Skeletal muscle satellite cell (primary cell): ENCODE results near the gene CPXM1. TPM values are rescaled to one million over a fixed set of nuclear protein-coding genes. Genes with fewer than 3 reads are reported as not detected.
A peak's percentile ranks its signal among the peaks of the same experiment; 100 is the strongest.

Experiments used
- H3K27me3 ChIP-seq: 2 replicates; pipeline ENCODE4 v1.7.0; 2013; ENCODE audit warnings: low read length; ENCODE audit not compliant: control insufficient read depth, insufficient read depth
- H3K36me3 ChIP-seq: 2 replicates; pipeline ENCODE4 v1.7.0; 2013; ENCODE audit warnings: mild to moderate bottlenecking, control low read depth, low read length; ENCODE audit not compliant: insufficient read depth
- H3K4me1 ChIP-seq: 2 replicates; pipeline ENCODE4 v1.7.0; 2013; ENCODE audit warnings: low read length; ENCODE audit not compliant: control insufficient read depth, insufficient read depth
- H3K4me2 ChIP-seq: 2 replicates; pipeline ENCODE4 v1.7.0; 2013; ENCODE audit warnings: mild to moderate bottlenecking, low read length
- H3K4me3 ChIP-seq: 2 replicates; pipeline ENCODE4 v1.7.0; 2013; ENCODE audit warnings: low read length
- H3K9ac ChIP-seq: 2 replicates; pipeline ENCODE4 v1.7.0; 2013; ENCODE audit warnings: mild to moderate bottlenecking, low read depth, low read length, moderate library complexity
- H3K9me3 ChIP-seq: replicated peaks from 2 replicates; pipeline ENCODE4 v1.7.0; 2013; ENCODE audit warnings: mild to moderate bottlenecking, control low read depth, low read length
- total RNA-seq: library from RNA; depleted of rRNA; stranded (reverse); fragments of >200 nt; gene quantifications from 2 replicates; pipeline ENCODE4 v1.2.3, GENCODE V29; 2012; rRNA removed

CPXM1 gene
- total RNA-seq = under 0.01 and 0.22 TPM in 2 replicates

DNA sequence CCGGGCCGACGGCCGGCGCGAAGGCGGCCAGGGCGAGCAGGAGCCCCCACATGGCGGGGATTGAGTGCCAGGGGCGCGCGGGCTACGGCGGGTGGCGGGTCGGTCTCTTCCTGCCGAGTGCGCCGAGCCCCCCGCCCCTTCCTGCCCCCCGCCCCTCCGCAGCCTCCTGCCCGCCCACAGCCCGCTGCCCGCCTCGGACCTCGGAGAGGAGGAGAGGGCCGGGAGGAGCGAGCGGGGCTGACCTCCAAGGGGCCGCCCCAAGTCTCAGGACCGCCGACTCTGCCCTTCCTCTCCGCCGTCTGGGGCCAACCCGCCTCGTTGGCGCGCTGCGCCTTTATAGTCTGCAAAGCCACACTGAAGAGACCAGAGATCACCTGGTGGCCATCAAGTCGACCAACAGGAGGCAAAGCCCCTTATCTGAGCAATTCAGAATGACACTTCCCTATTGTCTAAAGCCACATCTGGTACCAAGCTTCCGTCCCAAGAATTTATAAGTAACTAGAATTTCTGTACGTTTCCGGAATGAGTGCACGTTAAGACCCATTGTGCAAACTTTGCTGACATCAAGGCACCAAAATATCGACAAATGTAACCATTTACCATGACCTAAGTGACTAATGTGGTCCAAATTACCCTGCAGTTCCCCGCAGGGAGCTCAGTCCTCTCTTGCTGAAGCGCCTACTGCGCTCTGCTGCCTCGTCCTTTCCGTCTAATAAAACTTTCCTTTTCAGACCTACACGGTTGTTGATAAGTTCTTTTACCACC is at the start of gene CPXM1:
Gene CPXM1, minus strand, starts transcription at position 107 of the 765 bp plus-strand sequence. Its CDS starts 55 bp downstream, at position 52.
- no peak within 1 kb of the TSS for H3K9ac ChIP-seq
- peaks cover 7% of the 10 kb centered on the region for H3K9me3 ChIP-seq
- peak within 1 kb of the TSS; percentile 65 for H3K4me3 ChIP-seq
- H3K36me3 ChIP-seq = no peaks in the 10 kb centered on the region
- no peaks in the 10 kb centered on the region for H3K4me1 ChIP-seq
- peaks cover 85% of the 10 kb centered on the region for H3K27me3 ChIP-seq
- peak within 1 kb of the TSS; percentile 64 for H3K4me2 ChIP-seq

DNA sequence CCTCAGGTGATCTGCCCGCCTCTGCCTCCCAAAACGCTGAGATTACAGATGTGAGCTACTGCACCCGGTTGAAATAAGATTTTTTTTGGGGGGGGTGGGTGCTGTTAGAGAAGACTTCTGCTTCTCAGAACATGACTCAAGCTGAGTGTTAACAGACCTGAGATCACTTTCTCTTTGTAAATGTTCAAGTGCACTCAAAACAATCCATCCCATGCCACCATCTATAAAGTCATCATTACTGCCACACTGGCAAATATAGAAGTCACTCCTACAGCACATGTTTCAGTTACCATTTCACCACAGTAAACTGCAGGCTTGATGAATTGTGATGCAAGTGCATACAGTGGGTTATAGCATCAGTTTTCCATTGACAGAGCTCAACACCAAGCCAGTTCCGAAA is 49.1 kb upstream of the CPXM1 start:
- Histone ChIP-seq H3K9ac (no peak overlapping the region), H3K27me3 (no peaks in the 10 kb centered on the region), H3K4me2 (no peak overlapping the region), H3K9me3 (no peaks in the 10 kb centered on the region), H3K4me3 (no peak overlapping the region), H3K36me3 (no peaks in the 10 kb centered on the region), H3K4me1 (no peaks in the 10 kb centered on the region)

GRCh38 chr20:2847802-2848201 is 47.4 kb upstream of the CPXM1 start:
- no peak overlapping the region for H3K4me2 ChIP-seq
- H3K27me3 ChIP-seq = no peaks in the 10 kb centered on the region
- H3K4me3 ChIP-seq = no peak overlapping the region
- H3K9me3 ChIP-seq = no peaks in the 10 kb centered on the region
- no peaks in the 10 kb centered on the region for H3K36me3 ChIP-seq
- no peak overlapping the region for H3K9ac ChIP-seq
- H3K4me1 ChIP-seq = no peaks in the 10 kb centered on the region

DNA sequence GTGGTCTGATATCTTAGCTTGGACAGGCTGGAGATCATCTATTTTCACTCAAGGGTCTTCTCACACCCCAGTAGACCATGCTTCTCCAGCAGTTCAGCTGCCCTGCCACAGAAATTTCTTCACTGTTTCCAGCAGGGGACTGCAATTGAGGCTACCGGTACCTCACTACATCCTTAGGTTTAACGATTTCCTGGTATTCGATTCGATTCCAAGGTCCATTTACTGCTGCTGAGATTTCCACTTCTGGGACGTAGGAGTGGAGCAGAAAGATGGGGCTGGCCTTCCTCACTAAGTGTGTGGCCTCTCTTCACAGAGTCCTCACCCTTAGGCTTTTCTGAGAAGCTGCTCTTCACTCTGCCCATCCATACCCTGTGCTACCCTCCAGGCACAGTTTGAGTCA is 46.3 kb upstream of the CPXM1 start:
- Histone ChIP-seq H3K9me3 (no peaks in the 10 kb centered on the region), H3K27me3 (no peaks in the 10 kb centered on the region), H3K4me2 (no peak overlapping the region), H3K36me3 (no peaks in the 10 kb centered on the region), H3K4me3 (no peak overlapping the region), H3K4me1 (no peaks in the 10 kb centered on the region), H3K9ac (no peak overlapping the region)

DNA sequence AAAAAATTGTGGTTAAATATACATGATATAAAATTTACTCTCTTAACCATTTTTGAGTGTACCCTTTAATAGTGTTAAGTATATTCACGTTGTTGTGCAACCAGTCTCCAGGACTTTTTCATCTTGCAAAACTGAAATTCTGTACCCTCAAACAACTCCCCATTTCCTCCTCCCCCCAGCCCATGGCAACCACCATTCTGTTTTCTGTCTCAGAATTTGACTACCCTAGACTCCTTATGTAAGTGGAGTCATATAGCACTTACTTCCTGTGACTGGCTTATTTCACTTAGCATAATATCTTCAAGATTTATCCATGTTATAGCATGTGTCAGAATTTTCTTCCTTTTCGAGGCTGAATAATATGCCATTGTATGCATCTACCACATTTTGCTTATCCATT is 45.2 kb upstream of the CPXM1 start:
- H3K9me3 ChIP-seq = no peaks in the 10 kb centered on the region
- H3K4me1 ChIP-seq = no peaks in the 10 kb centered on the region
- no peaks in the 10 kb centered on the region for H3K36me3 ChIP-seq
- H3K9ac ChIP-seq = no peak overlapping the region
- no peak overlapping the region for H3K4me2 ChIP-seq
- no peaks in the 10 kb centered on the region for H3K27me3 ChIP-seq
- no peak overlapping the region for H3K4me3 ChIP-seq

DNA sequence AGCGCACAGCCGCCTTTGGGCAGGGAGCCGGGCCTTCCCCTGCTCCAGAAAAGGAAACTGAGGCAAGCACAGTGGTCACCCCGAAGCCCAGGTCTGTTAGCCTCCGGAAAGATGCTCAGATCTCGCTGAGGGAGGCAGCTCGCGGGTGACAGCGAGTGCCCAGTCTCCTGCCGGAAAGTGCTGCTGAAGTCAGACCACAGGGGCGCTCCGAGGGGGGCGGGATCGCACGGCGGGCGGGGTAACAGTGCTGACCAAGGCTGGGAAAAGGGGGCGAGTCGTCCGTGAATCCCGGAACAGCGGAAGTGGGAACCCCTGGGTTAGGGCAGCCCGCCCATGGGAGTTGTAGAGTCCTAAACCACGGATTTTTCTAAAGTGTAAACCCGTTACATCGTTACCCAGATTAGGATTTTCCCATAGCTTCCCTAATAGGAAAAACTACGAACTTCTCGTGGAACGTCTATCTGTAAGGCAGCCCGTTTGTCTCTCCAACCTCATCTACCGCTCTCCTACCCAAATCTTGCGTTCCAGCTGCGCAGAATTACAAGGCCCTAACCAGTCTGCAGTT is 40.6 kb upstream of the CPXM1 start:
- no peaks in the 10 kb centered on the region for H3K9me3 ChIP-seq
- H3K27me3 ChIP-seq = no peaks in the 10 kb centered on the region
- H3K36me3 ChIP-seq = peaks cover 2% of the 10 kb centered on the region
- H3K4me1 ChIP-seq = peaks cover 9% of the 10 kb centered on the region
- H3K4me2 ChIP-seq = peak overlapping the region; percentile 86
- peak overlapping the region; percentile 85 for H3K4me3 ChIP-seq
- H3K9ac ChIP-seq = peak overlapping the region; percentile 96

GRCh38 chr20:2840138-2840966 is 39.9 kb upstream of the CPXM1 start, which contains the start of the genes PCED1A and VPS16:
PCED1A (minus strand) TSS chr20:2840655; CDS start chr20:2839912, 743 bp downstream.
VPS16 (plus strand) TSS chr20:2840745; CDS start chr20:2840775, 30 bp downstream.
- Histone ChIP-seq H3K9me3 (no peaks in the 10 kb centered on the region), H3K4me2 (peak within 1 kb of the TSS; percentile 86)

GRCh38 chr20:2839732-2840137 is 39.3 kb upstream of the CPXM1 start:
- Histone ChIP-seq H3K27me3 (no peaks in the 10 kb centered on the region), H3K9me3 (no peaks in the 10 kb centered on the region), H3K36me3 (peaks cover 2% of the 10 kb centered on the region), H3K4me2 (peak overlapping the region; percentile 86), H3K9ac (peak overlapping the region; percentile 96), H3K4me3 (peak overlapping the region; percentile 85), H3K4me1 (peaks cover 9% of the 10 kb centered on the region)

More at GRCh38 chr20:2840138-2840966, 39.9 kb upstream of the CPXM1 start, which contains the start of the genes PCED1A and VPS16:
- H3K36me3 ChIP-seq = peaks cover 2% of the 10 kb centered on the region
- H3K9ac ChIP-seq = peak within 1 kb of the TSS; percentile 96
- H3K4me1 ChIP-seq = peaks cover 9% of the 10 kb centered on the region
- H3K4me3 ChIP-seq = peak within 1 kb of the TSS; percentile 85
- no peaks in the 10 kb centered on the region for H3K27me3 ChIP-seq

GRCh38 chr20:2838847-2839671 is 38.6 kb upstream of the CPXM1 start:
- Histone ChIP-seq H3K9ac (no peak overlapping the region), H3K9me3 (no peaks in the 10 kb centered on the region), H3K4me3 (no peak overlapping the region), H3K36me3 (peaks cover 2% of the 10 kb centered on the region), H3K4me1 (peaks cover 9% of the 10 kb centered on the region), H3K27me3 (no peaks in the 10 kb centered on the region), H3K4me2 (peak overlapping the region; percentile 86)

- Histone ChIP-seq H3K36me3 (peaks cover 2% of the 10 kb centered on the region), H3K9me3 (no peaks in the 10 kb centered on the region), H3K4me1 (peaks cover 9% of the 10 kb centered on the region), H3K9ac (no peak overlapping the region), H3K4me2 (no peak overlapping the region), H3K27me3 (no peaks in the 10 kb centered on the region), H3K4me3 (no peak overlapping the region)
These were observed 37.9 kb upstream of the CPXM1 start for GRCh38 chr20:2838170-2838797.
